Tibial nerve (tissue), 4 donors: ENCODE measurements around the gene TSR2. TPM values are rescaled to one million over a fixed set of nuclear protein-coding genes. Genes with fewer than 3 reads are reported as not detected.
A peak's percentile ranks its signal among the peaks of the same experiment; 100 is the strongest.

Experiments used
- DNase-seq, 2 donors: peaks; one replicate each; pipeline ENCODE4 v3.0.0-alpha.2; 2019; ENCODE audit warnings: low spot score in 2 of 2
- H3K27ac ChIP-seq, 4 donors: fragments of 200-600 bp; sonication (generic) in 3 of 4; one replicate each; pipeline ENCODE4 v1.5.1; 2017 to 2019; ENCODE audit warnings: mild to moderate bottlenecking in 1 of 4
- H3K27me3 ChIP-seq, 2 donors: fragments of 200-600 bp; sonication (generic) in 1 of 2; one replicate each; pipeline versions ENCODE4 v1.5.1 to v1.6.0; 2017 to 2019
- H3K36me3 ChIP-seq, 3 donors: fragments of 200-600 bp; sonication (generic); one replicate each; pipeline ENCODE4 v1.5.1; 2018 to 2019
- H3K4me1 ChIP-seq, 4 donors: fragments of 200-600 bp; sonication (generic) in 3 of 4; one replicate each; pipeline ENCODE4 v1.5.1; 2017 to 2019
- H3K4me3 ChIP-seq, 4 donors: fragments of 200-600 bp; sonication (generic) in 3 of 4; one replicate each; pipeline ENCODE4 v1.5.1; 2017 to 2019; ENCODE audit warnings: mild to moderate bottlenecking in 1 of 4, moderate library complexity in 1 of 4
- H3K9me3 ChIP-seq, 4 donors: fragments of 200-600 bp; sonication (generic) in 3 of 4; one replicate each; pipeline ENCODE4 v1.5.1; 2017 to 2019
- CTCF ChIP-seq, 5 experiments: fragments of 200-600 bp in 3 of 5; fragments of 450-650 bp in 2 of 5; sonication (generic) in 3 of 5; IDR thresholded peaks; one replicate each; pipeline ENCODE4 v1.5.1; 2016 to 2019; ENCODE audit warnings: antibody characterized with exemption in 5 of 5, mild to moderate bottlenecking in 3 of 5, moderate library complexity in 2 of 5
- EP300 ChIP-seq, 2 donors: sonication (generic); formaldehyde crosslinking; IDR thresholded peaks; one replicate each; pipeline ENCODE4 v1.6.1; 2017; ENCODE audit warnings: antibody characterized with exemption in 2 of 2, mild to moderate bottlenecking in 1 of 2
- POLR2A ChIP-seq, 2 donors: fragments of 450-650 bp; IDR thresholded peaks; one replicate each; pipeline ENCODE4 v1.6.1; 2017; ENCODE audit warnings: antibody characterized with exemption in 2 of 2, mild to moderate bottlenecking in 2 of 2, moderate library complexity in 2 of 2
- WGBS, 2 donors: methylation state at CpG; one replicate each; pipeline ENCODE4 v1.1.5; 2018; 5-methylcytosine and 5-hydroxymethylcytosine counted together
- total RNA-seq, 4 donors: library from RNA; depleted of rRNA; stranded (reverse); fragments of >200 nt; gene quantifications; one replicate each; pipeline ENCODE4 v1.1.0, GENCODE V29; 2016

TSR2 gene
- total RNA-seq, 4 donors from 2014 or later, result 24.0 to 40.8 (median 27.2) TPM

GRCh38 chrX:54473993-54474859 lies 34.0 kb downstream of the TSR2 start:
- Histone ChIP-seq H3K4me1 (peaks cover 0 to 6% (median 0%) of the 10 kb centered on the region in 4 donors), H3K4me3 (no peak overlapping the region), H3K36me3 (peaks cover 0 to 13% (median 0%) of the 10 kb centered on the region in 3 donors), H3K27ac (no peak overlapping the region), H3K27me3 (no peaks in the 10 kb centered on the region), H3K9me3 (no peaks in the 10 kb centered on the region)
- no peak for TF ChIP-seq CTCF (IDR thresholded peaks at IDR 0.05)
- no peak for TF ChIP-seq POLR2A (IDR thresholded peaks at IDR 0.05)
- no peak for TF ChIP-seq EP300 (IDR thresholded peaks at IDR 0.05)
- no peak for DNase-seq
- 76 to 94% methylated on average over 7 to 10 of the region's 10 CpGs for WGBS, 2 donors

- TF ChIP-seq EP300 (IDR thresholded peaks at IDR 0.05) (no peak), CTCF (IDR thresholded peaks at IDR 0.05) (no peak), POLR2A (IDR thresholded peaks at IDR 0.05) (no peak)
- Histone ChIP-seq H3K4me1 (peaks cover 0 to 35% (median 10%) of the 10 kb centered on the region in 4 donors), H3K9me3 (no peaks in the 10 kb centered on the region), H3K4me3 (no peak overlapping the region), H3K36me3 (no peaks in the 10 kb centered on the region), H3K27ac (peak overlapping the region in 2 of 4 donors; percentile 24 to 26), H3K27me3 (no peaks in the 10 kb centered on the region)
- WGBS, 2 donors, result 21 to 43% methylated on average over 8 to 9 of the region's 9 CpGs
- no peak for DNase-seq
Measured at GRCh38 chrX:54479136-54480111, 39.2 kb downstream of the TSR2 start.

GRCh38 chrX:54482839-54483593 lies 42.8 kb downstream of the TSR2 start:
- no peaks in the 10 kb centered on the region for H3K36me3 ChIP-seq
- H3K9me3 ChIP-seq, result no peaks in the 10 kb centered on the region
- WGBS, 2 donors, result 28 to 43% methylated on average over 7 to 21 of the region's 21 CpGs
- H3K4me3 ChIP-seq, result peak overlapping the region in 1 of 4 donors; percentile 17
- no peak for DNase-seq
- no peaks in the 10 kb centered on the region for H3K27me3 ChIP-seq
- peaks cover 0 to 42% (median 10%) of the 10 kb centered on the region in 4 donors for H3K4me1 ChIP-seq
- no peak for TF ChIP-seq POLR2A (IDR thresholded peaks at IDR 0.05)
- no peak for TF ChIP-seq CTCF (IDR thresholded peaks at IDR 0.05)
- no peak for TF ChIP-seq EP300 (IDR thresholded peaks at IDR 0.05)
- peak overlapping the region; percentile 30 to 77 (median 58) for H3K27ac ChIP-seq

GRCh38 chrX:54483946-54484345 lies 43.7 kb downstream of the TSR2 start:
- H3K27ac ChIP-seq, result peak overlapping the region in 3 of 4 donors; percentile 45 to 77 (median 70)
- H3K27me3 ChIP-seq, result no peaks in the 10 kb centered on the region
- H3K36me3 ChIP-seq, result no peaks in the 10 kb centered on the region
- H3K4me1 ChIP-seq, result peaks cover 0 to 40% (median 10%) of the 10 kb centered on the region in 4 donors
- TF ChIP-seq CTCF (IDR thresholded peaks at IDR 0.05) (no peak), EP300 (IDR thresholded peaks at IDR 0.05) (no peak), POLR2A (IDR thresholded peaks at IDR 0.05) (no peak)
- WGBS, 2 donors, result 16 to 48% methylated on average over 7 to 9 of the region's 9 CpGs
- H3K4me3 ChIP-seq, result no peak overlapping the region
- DNase-seq, result no peak
- no peaks in the 10 kb centered on the region for H3K9me3 ChIP-seq
